ENCODE measurements around the gene NEXN. TPM values are rescaled to one million over a fixed set of nuclear protein-coding genes. Genes with fewer than 3 reads are reported as not detected.

Gene NEXN
- total and polyA plus RNA-seq, 12 donors, result 6.5 to 50.6 (median 17.1) TPM

GRCh38 chr1:77961392-77961791 is 73.0 kb downstream of the NEXN start:
- intact Hi-C loops (cut with DNase I), result no loop called here
- 42 to 54% (median 48%) methylated on average over 2 of the region's 2 CpGs for whole genome bisulfite sequencing, 4 donors

GRCh38 chr1:77966291-77966690 is 77.9 kb downstream of the NEXN start:
- DNase-seq, result no peak
- peaks cover 9 to 45% of the 10 kb centered on the region in 2 donors for H3K4me1 ChIP-seq (replicated peaks in 1 of 2)
- no peak overlapping the region for H3K4me3 ChIP-seq
- H3K9me3 ChIP-seq (replicated peaks in 1 of 3), result no peaks in the 10 kb centered on the region
- intact Hi-C loops (cut with DNase I), result no loop called here
- no peak overlapping the region for H3K27ac ChIP-seq
- no peaks in the 10 kb centered on the region for H3K27me3 ChIP-seq
- TF ChIP-seq CTCF (IDR thresholded peaks at IDR 0.05), result no peak
- no peak for TF ChIP-seq POLR2A (IDR thresholded peaks at IDR 0.05)
- WGBS, 4 donors, result 87 to 90% (median 88%) methylated on average over 3 of the region's 3 CpGs
- H3K36me3 ChIP-seq (replicated peaks in 1 of 2), result peaks cover 0 to 82% of the 10 kb centered on the region in 2 donors

More at GRCh38 chr1:77961392-77961791, 73.0 kb downstream of the NEXN start:
- H3K4me3 ChIP-seq, result no peak overlapping the region
- TF ChIP-seq CTCF (IDR thresholded peaks at IDR 0.05), result no peak
- TF ChIP-seq POLR2A (IDR thresholded peaks at IDR 0.05), result no peak
- H3K27ac ChIP-seq, result peak overlapping the region in 3 of 5 donors; percentile 45 to 66 (median 48)
- peaks cover 17 to 47% of the 10 kb centered on the region in 2 donors for H3K4me1 ChIP-seq (replicated peaks in 1 of 2)
- no peaks in the 10 kb centered on the region for H3K9me3 ChIP-seq (replicated peaks in 1 of 3)
- peaks cover 0 to 97% of the 10 kb centered on the region in 2 donors for H3K36me3 ChIP-seq (replicated peaks in 1 of 2)
- DNase-seq, result peak in 3 of 7 donors; percentile 32 to 40 (median 35)
- no peaks in the 10 kb centered on the region for H3K27me3 ChIP-seq

- Histone ChIP-seq H3K9me3 (replicated peaks in 1 of 3) (no peaks in the 10 kb centered on the region), H3K36me3 (replicated peaks in 1 of 2) (peaks cover 0 to 43% of the 10 kb centered on the region in 2 donors)
- intact Hi-C loops (cut with DNase I), result loop anchor here in 1 of 2 donors (10.0 kb wide), 1 partner anchor 145 kb away; no protein-coding TSS in a partner anchor
These were observed 81.8 kb downstream of the NEXN start for GRCh38 chr1:77970192-77970591.

GRCh38 chr1:77972080-77972479 is 83.7 kb downstream of the NEXN start:
- Histone ChIP-seq H3K4me1 (replicated peaks in 1 of 2) (peaks cover 14 to 69% of the 10 kb centered on the region in 2 donors), H3K27me3 (no peaks in the 10 kb centered on the region), H3K36me3 (replicated peaks in 1 of 2) (peaks cover 0 to 24% of the 10 kb centered on the region in 2 donors), H3K9me3 (replicated peaks in 1 of 3) (no peaks in the 10 kb centered on the region), H3K27ac (no peak overlapping the region), H3K4me3 (no peak overlapping the region)
- TF ChIP-seq POLR2A (IDR thresholded peaks at IDR 0.05), result no peak
- TF ChIP-seq CTCF (IDR thresholded peaks at IDR 0.05), result no peak
- no peak for DNase-seq
- intact Hi-C loops (cut with DNase I), result loop anchor here in 1 of 2 donors (10.0 kb wide), 1 partner anchor 143 kb away; no protein-coding TSS in a partner anchor
- WGBS, 4 donors, result 81 to 90% (median 84%) methylated on average over 3 of the region's 3 CpGs

More at GRCh38 chr1:77970192-77970591, 81.8 kb downstream of the NEXN start:
- Histone ChIP-seq H3K27me3 (no peaks in the 10 kb centered on the region), H3K27ac (no peak overlapping the region), H3K4me1 (replicated peaks in 1 of 2) (peaks cover 3 to 50% of the 10 kb centered on the region in 2 donors), H3K4me3 (no peak overlapping the region)
- TF ChIP-seq POLR2A (IDR thresholded peaks at IDR 0.05), result no peak
- TF ChIP-seq CTCF (IDR thresholded peaks at IDR 0.05), result no peak
- DNase-seq, result no peak
- 68 to 88% (median 82%) methylated on average over 1 of the region's 1 CpG for WGBS, 4 donors
